Adrenal gland (tissue), 5 donors: ENCODE measurements around the gene PROK2.

Experiments
- CTCF ChIP-seq, 6 experiments: fragments of 450-650 bp in 4 of 6; fragments of 200-600 bp in 2 of 6; sonication (generic) in 1 of 6; IDR thresholded peaks; 1 replicate in 5 of 6; 2 replicates in 1 of 6; pipeline versions ENCODE4 v1.5.1 to v1.8.0; 2016 to 2021; ENCODE audit warnings: antibody characterized with exemption in 6 of 6, mild to moderate bottlenecking in 2 of 6, moderate library complexity in 1 of 6
- POLR2A ChIP-seq, 2 donors: fragments of 450-650 bp; IDR thresholded peaks; one replicate each; pipeline ENCODE4 v1.6.1; 2017; ENCODE audit warnings: antibody characterized with exemption in 2 of 2, mild to moderate bottlenecking in 2 of 2, moderate library complexity in 1 of 2
- donor health status: DM: no; HTN: no; CAD: no.

- TF ChIP-seq POLR2A (IDR thresholded peaks at IDR 0.05) (no peak), CTCF (IDR thresholded peaks at IDR 0.05) (no peak)
Measured at GRCh38 chr3:71778353-71778752, 6.6 kb downstream of the PROK2 start.
